GM12878 (cell line): Measurements from ENCODE around the gene SELENOH. TPM values are rescaled to one million over a fixed set of nuclear protein-coding genes. Genes with fewer than 3 reads are reported as not detected.

Source experiments
- ATAC-seq: fragments of 200-7000 bp; cut with Tn5 transposase; 3 replicates; pipeline ENCODE4 v1.9.1; 2020; ENCODE audit warnings: mild to moderate bottlenecking, moderate library complexity
- BruUV-seq: library from RNA; stranded (reverse); fragments of 400-500 nt; replicated peaks from 2 replicates; lab custom pipeline; 2021; lab: Mats Ljungman, UMichigan
- CTCF ChIA-PET: fragments of 300-600 bp; sonication (Branson Sonifier 250); formaldehyde crosslinking; extraction: SDS; loops from one replicate; lab custom pipeline; 2021; ENCODE audit warnings: inconsistent platforms; lab: Yijun Ruan, JAX
- POLR2A ChIA-PET: fragments of 350-600 bp; formaldehyde crosslinking; extraction: SDS; loops from one replicate; lab custom pipeline; 2021; ENCODE audit warnings: inconsistent platforms; lab: Charles Lee
- RAD21 ChIA-PET: fragments of 300-600 bp; sonication (Branson Sonifier 250); formaldehyde crosslinking; loops from one replicate; lab custom pipeline; 2023; ENCODE audit warnings: antibody characterized with exemption; ENCODE audit not compliant: unreplicated experiment; lab: Charles Lee
- SMC1A ChIA-PET: fragments of 300-600 bp; sonication (Branson Sonifier 250); formaldehyde crosslinking; loops from one replicate; lab custom pipeline; 2023; ENCODE audit not compliant: unreplicated experiment, uncharacterized antibody; lab: Charles Lee
- DNase-seq: peaks from one replicate; pipeline ENCODE4 v3.0.0-alpha.2; 2011; ENCODE audit warnings: low read depth, low spot score
- FAIRE-seq: peaks from 3 replicates; lab custom pipeline; 2011; peaks lifted over from hg19 to GRCh38; lab: Jason Lieb, UNC
- H2AFZ ChIP-seq: 2 replicates; pipeline ENCODE4 v1.6.0; 2011; ENCODE audit warnings: low read depth, low read length, control low read depth; ENCODE audit not compliant: control insufficient read depth
- H3K27ac ChIP-seq: 2 replicates; pipeline ENCODE4 v1.5.1; 2011; ENCODE audit warnings: control low read depth; ENCODE audit not compliant: control insufficient read depth, insufficient read depth
- H3K27me3 ChIP-seq, 2 experiments: replicated peaks in 1 of 2; 2 replicates each; pipeline versions ENCODE4 v1.6.0 to v1.6.1; 2011; ENCODE audit warnings: low read length in 1 of 2; ENCODE audit not compliant: control insufficient read depth in 2 of 2, insufficient read depth in 2 of 2
- H3K36me3 ChIP-seq, 2 experiments: 2 replicates each; pipeline ENCODE4 v1.5.1; 2011; ENCODE audit warnings: low read length in 1 of 2; ENCODE audit not compliant: control insufficient read depth in 2 of 2, insufficient read depth in 2 of 2
- H3K4me1 ChIP-seq: 2 replicates; pipeline ENCODE4 v1.6.1; 2011; ENCODE audit warnings: mild to moderate bottlenecking, low read length, moderate library complexity, mixed read lengths; ENCODE audit not compliant: control insufficient read depth, insufficient read depth
- H3K4me2 ChIP-seq: 2 replicates; pipeline ENCODE4 v1.6.0; 2011; ENCODE audit warnings: control low read depth; ENCODE audit not compliant: control insufficient read depth, insufficient read depth
- H3K4me3 ChIP-seq: fragments of 200-600 bp; sonication (generic); 2 replicates; pipeline ENCODE4 v1.5.1; 2016
- H3K79me2 ChIP-seq: 2 replicates; pipeline ENCODE4 v1.6.0; 2011; ENCODE audit warnings: low read length; ENCODE audit not compliant: control insufficient read depth, insufficient read depth
- H3K9ac ChIP-seq: 2 replicates; pipeline ENCODE4 v1.8.0; 2011; ENCODE audit warnings: low read length, control low read depth, mixed read lengths; ENCODE audit not compliant: control insufficient read depth, insufficient read depth
- H3K9me3 ChIP-seq: replicated peaks from 3 replicates; pipeline ENCODE4 v1.5.1; 2011; ENCODE audit warnings: mild to moderate bottlenecking, low read length; ENCODE audit not compliant: control insufficient read depth, insufficient read depth
- H4K20me1 ChIP-seq: 2 replicates; pipeline ENCODE4 v1.6.0; 2011; ENCODE audit not compliant: control insufficient read depth, insufficient read depth
- CBX3 ChIP-seq: fragments of 200-600 bp; sonication (generic); IDR thresholded peaks from 2 replicates; pipeline ENCODE4 v1.6.1; 2016; ENCODE audit warnings: low read depth, borderline replicate concordance
- E4F1 ChIP-seq: fragments of 450-650 bp; IDR thresholded peaks from 2 replicates; pipeline ENCODE4 v1.6.1; 2018; ENCODE audit warnings: borderline replicate concordance, mild to moderate bottlenecking; ENCODE audit not compliant: partially characterized antibody
- EZH2 ChIP-seq: IDR thresholded peaks from 2 replicates; pipeline ENCODE4 v1.6.1; 2012; ENCODE audit warnings: low read depth, mild to moderate bottlenecking, control low read depth, inconsistent platforms, low read length, borderline replicate concordance; ENCODE audit not compliant: control insufficient read depth
- HDAC2 ChIP-seq: fragments of 200-600 bp; sonication (generic); IDR thresholded peaks from 2 replicates; pipeline ENCODE4 v1.6.1; 2017
- IKZF1 ChIP-seq: fragments of 450-650 bp; conservative IDR thresholded peaks from 2 replicates; pipeline ENCODE4 v1.6.1; 2017; ENCODE audit warnings: antibody characterized with exemption, mild to moderate bottlenecking
- JUNB ChIP-seq: IDR thresholded peaks from 2 replicates; pipeline ENCODE4 v1.6.1; 2016; ENCODE audit warnings: antibody characterized with exemption, mild to moderate bottlenecking
- KDM1A ChIP-seq: fragments of 200-600 bp; sonication (generic); IDR thresholded peaks from 2 replicates; pipeline ENCODE4 v1.6.1; 2016; ENCODE audit warnings: borderline replicate concordance
- LARP7 ChIP-seq: fragments of 450-650 bp; IDR thresholded peaks from 2 replicates; pipeline ENCODE4 v1.6.1; 2017; ENCODE audit warnings: mild to moderate bottlenecking
- MEF2B ChIP-seq: fragments of 450-650 bp; IDR thresholded peaks from 2 replicates; pipeline ENCODE4 v1.6.1; 2018; ENCODE audit warnings: mild to moderate bottlenecking, moderate library complexity; ENCODE audit not compliant: partially characterized antibody, poor library complexity, severe bottlenecking
- NFYB ChIP-seq: IDR thresholded peaks from 2 replicates; pipeline ENCODE4 v1.6.1; 2011; ENCODE audit warnings: low read depth, mild to moderate bottlenecking, low read length, improper control_type of control experiment, moderate library complexity; ENCODE audit not compliant: insufficient read depth
- PAX8 ChIP-seq: fragments of 450-650 bp; IDR thresholded peaks from 2 replicates; pipeline ENCODE4 v1.6.1; 2017; ENCODE audit warnings: mild to moderate bottlenecking, moderate library complexity
- POU2F2 ChIP-seq: IDR thresholded peaks from 3 replicates; pipeline ENCODE4 v1.6.1; 2011; ENCODE audit warnings: low read depth, mild to moderate bottlenecking, low read length, borderline replicate concordance
- SP1 ChIP-seq: IDR thresholded peaks from one replicate; pipeline ENCODE4 v1.6.1; 2011; ENCODE audit warnings: low read depth, low read length
- TCF3 ChIP-seq: IDR thresholded peaks from 2 replicates; pipeline ENCODE4 v1.6.1; 2012; ENCODE audit warnings: low read depth, mild to moderate bottlenecking, low read length, borderline replicate concordance; ENCODE audit not compliant: insufficient read depth
- ZNF207 ChIP-seq: fragments of 450-650 bp; IDR thresholded peaks from 2 replicates; pipeline ENCODE4 v1.6.1; 2014; ENCODE audit warnings: antibody characterized with exemption, mild to moderate bottlenecking, borderline replicate concordance
- WGBS: methylation state at CpG from one replicate; pipeline ENCODE4 v1.1.6; 2016; ENCODE audit warnings: low lambda C conversion rate; ENCODE audit not compliant: insufficient replicate concordance, insufficient coverage; ENCODE audit errors: missing lambda C conversion rate; 5-methylcytosine and 5-hydroxymethylcytosine counted together
- in situ Hi-C: fragments of 300-500 bp; cut with MboI; formaldehyde crosslinking; loops from 9 replicates; pipeline ENCODE4 v1.14.3; 2018; ENCODE audit warnings: mixed read lengths
- intact Hi-C: fragments of 100-400 bp; cut with micrococcal nuclease; formaldehyde crosslinking; loops from one replicate; pipeline ENCODE4 v1.14.2; 2022; ENCODE audit not compliant: unreplicated experiment
- polyA plus RNA-seq, 11 experiments: library from polyadenylated mRNA; depleted of rRNA in 4 of 11; unstranded in 6 of 11; stranded (reverse) in 5 of 11; fragments of >200 nt; fragmentation: Nextera tagmentation in 4 of 11; fragmentation: Illumina TruSeq in 1 of 11; extraction: Ambion mirVana in 4 of 11; extraction: Trizol in 1 of 11; gene quantifications; 1 replicate in 1 of 11; 2 replicates in 10 of 11; pipeline versions ENCODE4 v1.2.1 to v1.2.3, GENCODE V29; 2011 to 2016; ENCODE audit warnings: inconsistent platforms in 2 of 11, missing spikeins in 2 of 11, low read depth in 1 of 11
- total RNA-seq, 4 experiments: library from RNA; depleted of rRNA in 3 of 4; stranded (reverse); fragments of >200 nt in 3 of 4; fragmentation: Illumina TruSeq in 1 of 4; extraction: Trizol in 1 of 4; gene quantifications; 2 replicates each; pipeline versions ENCODE4 v1.2.1 to v1.2.3, GENCODE V29; 2013 to 2021
- TF ChIP-seq, protein P1 (sequence below): fragments of 450-650 bp; IDR thresholded peaks from 2 replicates; pipeline ENCODE4 v1.6.1; 2017; ENCODE audit warnings: mild to moderate bottlenecking, low read depth, inconsistent platforms; ENCODE audit not compliant: poor library complexity, severe bottlenecking

SELENOH gene
- total and polyA plus RNA-seq, 10 of the 15 experiments (the other 5 are each of a cell fraction or from before 2014, with no cell fraction given): 20.3 to 458 (median 200) TPM

DNA sequence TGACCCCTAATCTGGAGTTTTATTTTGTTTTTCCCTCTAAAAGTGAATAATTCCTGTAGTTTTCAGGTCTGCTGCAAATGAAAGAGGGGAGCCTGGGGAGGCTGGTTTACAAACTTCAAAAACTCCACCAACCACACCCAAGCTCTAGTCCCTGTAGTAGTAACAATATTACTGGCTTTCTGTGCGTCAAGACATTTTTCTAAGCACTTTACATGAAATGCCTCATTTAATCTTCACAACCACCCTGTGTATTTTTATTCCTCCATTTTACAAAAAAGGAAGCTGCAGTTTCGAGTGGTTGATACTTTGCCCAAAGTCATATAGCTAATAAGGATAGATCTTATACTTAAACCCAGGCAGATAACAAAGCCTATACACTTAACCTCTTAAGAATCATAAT lies 43.8 kb downstream of the SELENOH start (continued):
- TF ChIP-seq, protein P1, sequence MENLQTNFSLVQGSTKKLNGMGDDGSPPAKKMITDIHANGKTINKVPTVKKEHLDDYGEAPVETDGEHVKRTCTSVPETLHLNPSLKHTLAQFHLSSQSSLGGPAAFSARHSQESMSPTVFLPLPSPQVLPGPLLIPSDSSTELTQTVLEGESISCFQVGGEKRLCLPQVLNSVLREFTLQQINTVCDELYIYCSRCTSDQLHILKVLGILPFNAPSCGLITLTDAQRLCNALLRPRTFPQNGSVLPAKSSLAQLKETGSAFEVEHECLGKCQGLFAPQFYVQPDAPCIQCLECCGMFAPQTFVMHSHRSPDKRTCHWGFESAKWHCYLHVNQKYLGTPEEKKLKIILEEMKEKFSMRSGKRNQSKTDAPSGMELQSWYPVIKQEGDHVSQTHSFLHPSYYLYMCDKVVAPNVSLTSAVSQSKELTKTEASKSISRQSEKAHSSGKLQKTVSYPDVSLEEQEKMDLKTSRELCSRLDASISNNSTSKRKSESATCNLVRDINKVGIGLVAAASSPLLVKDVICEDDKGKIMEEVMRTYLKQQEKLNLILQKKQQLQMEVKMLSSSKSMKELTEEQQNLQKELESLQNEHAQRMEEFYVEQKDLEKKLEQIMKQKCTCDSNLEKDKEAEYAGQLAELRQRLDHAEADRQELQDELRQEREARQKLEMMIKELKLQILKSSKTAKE: no peak
- TF ChIP-seq ZNF207 (no peak), PAX8 (no peak), LARP7 (no peak), NFYB (no peak), TCF3 (no peak), EZH2 (no peak), CBX3 (no peak)

DNA sequence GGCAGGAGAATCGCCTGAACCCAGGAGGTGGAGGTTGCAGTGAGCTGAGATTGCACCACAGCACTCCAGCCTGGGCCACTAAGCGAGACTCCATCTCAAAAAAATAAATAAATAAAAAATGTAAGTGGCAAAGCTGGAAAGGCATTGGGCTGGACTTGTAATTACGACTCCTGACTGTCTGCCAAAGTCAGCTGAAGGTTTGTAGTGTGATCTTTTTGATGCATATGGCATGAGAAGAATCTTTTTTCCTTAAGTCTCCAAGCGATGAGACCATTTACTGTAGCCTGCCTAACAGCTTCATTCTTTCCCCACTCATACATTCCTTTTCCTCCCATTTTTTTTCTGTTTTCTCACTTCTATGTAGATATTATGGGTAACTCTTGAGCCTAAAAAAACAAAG lies 45.1 kb downstream of the SELENOH start:
- Histone ChIP-seq H3K4me1 (peaks cover 41% of the 10 kb centered on the region), H3K79me2 (peaks cover 85% of the 10 kb centered on the region), H3K4me2 (no peak overlapping the region), H3K27me3 (no peaks in the 10 kb centered on the region), H2AFZ (no peak overlapping the region), H3K27ac (no peak overlapping the region; the same call in 1 of the 2 replicates), H4K20me1 (no peaks in the 10 kb centered on the region), H3K36me3 (peaks cover 2 to 4% of the 10 kb centered on the region in 2 experiments; a peak in 2 of 4 replicates), H3K9ac (no peak overlapping the region), H3K9me3 (no peaks in the 10 kb centered on the region), H3K4me3 (no peak overlapping the region)
- RAD21 ChIA-PET: interaction anchor here (1.0 to 6.2 kb wide), 2 partner anchors 14 to 24 kb away, joined by 3 to 73 read pairs; partner anchors contain the start of gene CTNND1
- ATAC-seq (no peak), FAIRE-seq (no peak), DNase-seq (no peak)
- intact Hi-C loops (loop anchor here (10.0 kb wide), 1 partner anchor 222 kb away; the partner anchor contains the start of gene UBE2L6), in situ Hi-C loops (no loop called here)
- POLR2A ChIA-PET: interaction anchor here (0.7 to 1.2 kb wide), 2 partner anchors 20 to 22 kb away, joined by 4 to 6 read pairs; no protein-coding TSS in a partner anchor
- CTCF ChIA-PET: interaction anchor here (0.6 to 6.3 kb wide), 4 partner anchors 8 to 23 kb away, joined by 3 to 62 read pairs (median 18); partner anchors contain the start of gene CTNND1
- TF ChIP-seq KDM1A (no peak), HDAC2 (no peak), SP1 (no peak), E4F1 (no peak), IKZF1 (no peak), JUNB (no peak), MEF2B (no peak), POU2F2 (no peak)
- no TSS peak for BruUV-seq
- 82% methylated on average over 4 of the region's 4 CpGs for WGBS
- SMC1A ChIA-PET: interaction anchor here (0.7 to 13.0 kb wide), 3 partner anchors 9 to 24 kb away, joined by 3 to 197 read pairs (median 5); partner anchors contain the start of gene CTNND1
